Stimulated activated CD8-positive, alpha-beta memory T cell treated with anti-CD3 and anti-CD28 coated beads, Interleukin-12 subunit alpha, Interleukin-12 subunit beta, amount 100 ng/mL, for 4 hours (primary cell): ENCODE data around the gene RASGRP2.

Experiments used
- DNase-seq: peaks from one replicate; pipeline ENCODE4 v3.0.0-alpha.2; 2020; ENCODE audit warnings: low read depth

RASGRP2 gene

GRCh38 chr11:64694821-64695365, 49.0 kb downstream of the RASGRP2 start:
- no peak for DNase-seq

- no peak for DNase-seq
These were observed 49.8 kb downstream of the RASGRP2 start for GRCh38 chr11:64694026-64694755.

DNA sequence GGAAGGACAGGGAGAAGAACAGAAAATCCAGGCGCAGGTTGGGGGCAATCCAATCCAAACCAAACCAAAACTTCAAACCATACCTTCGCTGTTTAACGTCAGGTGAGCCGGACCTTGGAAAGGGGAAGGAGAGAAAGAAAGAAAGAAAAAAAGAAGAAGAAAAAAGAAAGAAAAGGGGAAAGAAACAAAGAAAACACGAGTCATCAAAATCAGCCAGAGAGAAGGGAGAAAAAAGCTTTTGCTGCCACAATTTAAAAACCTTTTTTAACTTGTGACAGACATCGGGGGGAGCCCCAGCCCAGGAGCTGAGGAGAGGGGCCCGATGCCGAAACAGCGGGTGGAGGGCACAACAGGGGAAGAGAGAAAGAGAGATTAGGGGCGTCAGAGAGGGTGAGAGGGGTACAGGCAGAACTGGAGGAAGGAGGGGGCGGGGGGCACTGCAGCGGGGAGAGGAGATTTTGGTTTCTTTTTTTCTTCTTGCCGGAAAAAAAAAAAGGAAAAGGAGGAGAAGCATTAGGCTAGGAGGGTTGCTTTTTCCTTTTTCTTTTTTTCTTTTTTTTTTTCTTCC, 51.1 kb downstream of the RASGRP2 start:
- no peak for DNase-seq

- no peak for DNase-seq
These were observed 52.4 kb downstream of the RASGRP2 start for GRCh38 chr11:64691543-64691942.

- no peak for DNase-seq
These were observed 53.7 kb downstream of the RASGRP2 start for GRCh38 chr11:64690235-64690634.

GRCh38 chr11:64688534-64688982, 55.4 kb downstream of the RASGRP2 start:
- DNase-seq, result peak; percentile 71

DNA sequence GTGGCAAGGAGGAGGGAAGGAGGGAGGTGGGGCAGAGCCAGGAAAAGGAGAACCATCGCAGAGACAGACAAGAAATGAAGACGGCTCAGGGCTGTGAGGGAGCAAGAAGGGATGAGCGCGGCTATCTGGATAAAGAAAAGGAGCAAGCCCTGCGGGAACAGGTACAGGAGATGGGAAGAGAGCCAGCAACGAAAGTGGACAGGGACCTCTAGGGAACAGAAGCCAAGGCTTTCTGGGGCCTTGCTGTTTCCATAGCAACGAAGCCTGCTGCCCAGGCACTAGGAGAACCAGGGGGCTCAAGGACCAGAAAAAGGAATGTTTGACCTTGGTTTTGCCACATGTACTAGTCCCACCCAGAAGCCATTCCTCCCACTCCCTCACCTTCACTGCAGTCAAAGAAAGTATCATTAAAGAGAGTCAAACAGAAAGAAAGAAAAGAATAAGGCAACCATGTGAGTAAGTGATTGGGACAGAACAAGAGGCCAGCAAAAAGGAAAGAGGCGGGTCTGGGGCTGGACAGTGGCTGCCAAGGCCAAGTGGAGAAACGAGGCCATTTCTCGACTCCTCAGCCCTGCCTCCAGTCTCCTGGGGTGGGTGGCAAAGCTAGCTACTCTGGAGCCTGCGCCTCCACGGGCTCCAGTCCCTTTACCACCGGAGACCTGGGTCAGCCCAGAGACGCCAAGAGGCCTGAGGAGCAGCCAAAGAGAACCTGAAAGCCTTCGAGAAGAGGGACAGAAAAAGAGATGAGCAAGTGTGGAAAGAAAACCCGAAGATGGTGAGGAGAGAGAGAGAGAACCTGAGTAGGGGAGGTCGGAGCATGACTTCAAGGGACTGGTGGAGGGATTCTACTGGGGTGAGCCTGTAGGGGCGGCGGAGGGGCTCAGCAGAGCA, 56.1 kb downstream of the RASGRP2 start:
- DNase-seq, result no peak

DNA sequence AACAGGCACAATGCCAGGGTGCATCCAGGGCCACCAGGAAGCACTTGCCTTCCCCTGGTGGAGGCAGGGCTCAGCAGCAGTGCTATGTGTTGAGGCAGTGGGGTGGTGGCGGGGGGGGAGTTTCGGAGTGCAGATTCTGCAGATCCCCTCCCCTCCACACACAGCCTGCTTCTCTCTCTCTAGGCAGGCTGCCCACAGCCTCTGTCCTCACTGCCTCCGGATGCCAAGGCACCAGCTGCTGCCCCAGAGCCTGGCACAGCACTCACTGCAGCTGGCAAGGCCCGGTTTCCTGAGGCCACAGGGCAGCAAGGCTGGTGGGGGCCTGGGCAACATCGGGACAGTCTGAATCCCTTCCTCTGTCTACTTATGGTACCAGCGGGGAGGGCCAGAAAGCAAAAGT, 56.7 kb downstream of the RASGRP2 start:
- no peak for DNase-seq

- no peak for DNase-seq
These were observed 57.3 kb downstream of the RASGRP2 start for GRCh38 chr11:64686466-64687170.

DNA sequence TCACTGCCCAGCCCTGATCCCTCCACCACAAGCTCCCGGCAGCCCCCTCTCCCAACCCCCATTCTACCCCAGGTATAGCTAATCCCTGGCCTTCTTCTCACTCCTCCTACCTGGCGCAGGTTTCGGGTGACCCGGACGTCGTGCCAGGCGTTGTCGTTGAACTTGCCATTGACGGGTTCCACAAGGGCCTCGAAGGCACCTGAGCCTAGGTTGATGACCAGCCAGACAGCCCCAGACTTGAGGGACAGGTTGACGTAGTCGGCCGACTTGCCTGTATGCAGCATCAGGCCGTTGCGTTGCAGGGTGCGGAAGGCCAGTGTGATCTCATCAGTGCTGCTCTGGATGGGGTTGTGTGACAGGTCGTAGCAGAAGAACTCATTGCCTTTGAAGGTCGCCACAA, 58.4 kb downstream of the RASGRP2 start:
- no peak for DNase-seq

- DNase-seq, result no peak
These were observed 59.6 kb downstream of the RASGRP2 start for GRCh38 chr11:64684357-64684756.

- no peak for DNase-seq
These were observed 62.8 kb downstream of the RASGRP2 start for GRCh38 chr11:64681171-64681570.

DNA sequence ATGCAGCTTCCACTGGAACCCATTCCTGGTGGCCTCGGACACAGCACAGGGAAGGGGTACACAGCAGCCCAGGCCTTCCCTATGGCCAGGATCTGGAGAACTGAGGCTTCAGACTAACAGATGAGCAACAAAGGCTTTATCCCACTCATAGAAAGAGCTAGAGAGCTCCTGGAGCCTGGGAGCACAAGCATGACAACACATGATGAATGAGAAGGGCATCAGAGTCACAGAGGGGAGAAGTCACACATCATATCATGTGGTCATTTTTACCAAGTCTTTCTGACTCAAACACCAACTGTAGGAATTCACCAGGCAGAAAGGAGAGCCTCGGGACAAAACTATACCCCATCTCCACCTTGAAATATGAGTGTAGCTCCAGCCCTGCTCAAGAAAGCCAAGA, 64.1 kb downstream of the RASGRP2 start:
- DNase-seq, result no peak

GRCh38 chr11:64677441-64678023, 66.4 kb downstream of the RASGRP2 start:
- no peak for DNase-seq
